GM21367 (cell line): ENCODE results near the gene MIDN.
"Not testable (repeated sequence)": the region's sequence is repeated elsewhere in the genome, so short reads cannot be mapped to it uniquely, and the experiment has no call there.

Experiments
- ATAC-seq: cut with Tn5 transposase; IDR thresholded peaks from one replicate; pipeline ENCODE4 v1.9.1; 2021; ENCODE audit not compliant: unreplicated experiment

MIDN gene

GRCh38 chr19:1248139-1248785, at the start of gene MIDN:
Gene MIDN (plus strand): TSS chr19:1248583. CDS start chr19:1250297, 1,714 bp downstream.
- ATAC-seq: peak; percentile 8

GRCh38 chr19:1199531-1199930, 48.9 kb upstream of the MIDN start:
- no peak for ATAC-seq

DNA sequence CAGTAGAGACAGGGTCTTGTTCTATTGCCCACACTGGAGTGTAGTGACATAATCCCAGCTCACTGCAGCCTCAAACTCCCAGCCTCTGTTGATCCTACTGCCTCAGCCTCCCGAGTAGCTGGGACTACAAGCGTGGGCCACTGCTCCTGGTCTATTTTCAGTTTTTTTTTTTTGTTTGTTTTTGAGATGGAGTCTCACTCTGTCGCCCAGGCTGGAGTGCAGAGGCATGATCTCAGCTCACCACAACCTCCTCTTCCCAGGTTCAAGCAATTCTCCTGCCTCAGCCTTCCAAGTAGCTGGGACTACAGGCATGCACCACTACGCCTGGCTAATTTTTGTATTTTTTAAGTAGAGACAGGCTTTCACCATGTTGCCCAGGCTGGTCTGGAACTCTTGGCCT, 47.8 kb upstream of the MIDN start:
- not testable (repeated sequence) for ATAC-seq

- ATAC-seq: peak; percentile 73
These were observed 43.0 kb upstream of the MIDN start, which contains the start of gene STK11 for GRCh38 chr19:1205114-1206099. Gene STK11 (plus strand): TSS chr19:1205778. CDS start chr19:1206914, 1,136 bp downstream.

GRCh38 chr19:1206150-1206863, 42.1 kb upstream of the MIDN start:
- no peak for ATAC-seq

GRCh38 chr19:1206864-1207450, 41.4 kb upstream of the MIDN start:
- no peak for ATAC-seq

DNA sequence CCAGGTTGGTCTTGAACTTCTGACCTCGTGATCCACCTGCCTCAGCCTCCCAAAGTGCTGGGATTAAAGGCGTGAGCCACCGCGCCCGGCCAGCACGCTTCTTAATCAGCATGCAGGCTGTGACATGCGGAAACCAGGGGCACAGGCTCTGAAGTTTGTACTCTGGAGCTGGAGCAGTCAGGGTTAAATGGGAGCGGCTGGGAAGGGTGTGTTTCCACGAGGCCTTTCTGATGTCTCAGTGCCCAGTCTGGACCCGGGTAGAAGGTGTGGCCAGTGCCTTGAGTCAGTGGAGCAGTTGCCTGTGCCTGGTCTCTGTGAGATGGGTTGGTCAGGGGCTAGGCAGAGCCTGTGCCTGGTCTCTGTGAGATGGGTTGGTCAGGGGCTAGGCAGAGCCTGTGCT, 39.6 kb upstream of the MIDN start:
- not testable (repeated sequence) for ATAC-seq

- ATAC-seq: no peak
These were observed 38.2 kb upstream of the MIDN start for GRCh38 chr19:1210227-1210538.

GRCh38 chr19:1211494-1212234, 36.7 kb upstream of the MIDN start:
- no peak for ATAC-seq

GRCh38 chr19:1213391-1214286, 34.7 kb upstream of the MIDN start:
- ATAC-seq: no peak

DNA sequence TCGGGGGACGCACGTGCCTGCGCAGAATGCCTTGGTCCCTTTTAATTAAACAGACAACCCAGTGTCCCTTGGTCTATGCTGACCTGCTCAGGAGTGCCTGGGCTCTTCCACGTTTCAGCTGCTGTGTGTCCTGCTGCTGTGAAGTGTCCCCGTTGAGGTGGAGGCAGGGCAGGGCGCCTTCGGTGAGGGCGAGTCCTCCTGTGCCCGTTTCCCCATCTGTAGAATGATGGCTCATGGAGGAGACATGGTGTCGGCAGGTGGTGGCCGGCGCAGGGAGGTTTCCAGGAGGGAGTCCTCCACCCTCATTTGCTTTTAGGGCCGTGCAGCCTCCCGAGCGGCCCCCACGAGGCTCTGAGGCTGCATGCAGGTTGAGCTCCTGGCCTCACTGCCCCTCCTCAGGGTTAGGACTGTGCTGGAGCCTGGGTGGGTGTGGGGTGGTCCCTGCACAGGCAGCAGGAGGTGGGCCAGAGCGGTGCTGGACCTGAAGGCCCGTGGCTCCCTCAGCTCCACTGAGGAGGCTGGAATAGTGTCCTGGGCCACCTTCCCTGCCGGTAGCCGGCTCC, 34.0 kb upstream of the MIDN start:
- ATAC-seq: no peak

DNA sequence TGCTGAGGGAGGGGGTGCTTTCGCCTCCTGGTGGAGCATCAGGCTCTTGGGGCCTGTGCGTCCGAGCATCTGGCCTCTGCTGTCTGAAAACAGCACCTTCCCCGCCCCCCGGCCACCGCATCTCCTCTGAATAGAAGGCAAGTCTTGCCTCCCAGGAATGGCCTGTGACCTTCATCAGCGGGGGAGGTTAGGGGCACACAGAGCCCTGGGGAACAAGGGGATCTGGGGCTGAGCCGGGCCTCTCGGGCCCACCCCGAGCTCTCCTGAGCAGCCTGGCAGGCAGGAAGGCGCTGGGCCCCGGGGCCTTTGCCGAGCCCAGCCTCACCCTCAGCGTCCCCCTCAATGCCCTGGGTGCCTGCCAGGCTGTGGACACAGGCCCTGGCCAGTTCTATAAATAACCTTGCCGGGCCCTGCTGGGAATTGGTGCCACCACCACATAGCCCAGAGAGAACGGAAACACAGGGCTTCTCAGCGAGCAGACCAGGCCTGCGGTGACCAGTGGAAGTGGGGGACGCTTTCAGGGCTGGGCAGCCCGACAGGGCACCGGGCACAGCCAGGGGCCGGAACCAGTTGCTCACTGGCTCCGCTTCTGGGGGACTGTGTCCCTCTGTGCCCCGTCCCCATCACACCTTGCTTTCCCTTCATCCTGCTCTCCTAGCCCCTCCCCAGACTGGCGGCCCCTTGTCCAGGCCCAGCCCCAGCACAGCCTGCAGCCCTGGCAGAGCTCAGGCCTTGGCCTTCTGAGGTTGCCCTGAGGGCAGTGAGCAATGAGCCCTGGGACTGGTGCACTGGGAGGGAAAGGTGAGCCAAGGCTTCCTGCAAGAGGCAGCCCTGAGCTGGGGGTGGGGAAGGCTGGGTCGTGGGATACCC, 33.3 kb upstream of the MIDN start:
- no peak for ATAC-seq

DNA sequence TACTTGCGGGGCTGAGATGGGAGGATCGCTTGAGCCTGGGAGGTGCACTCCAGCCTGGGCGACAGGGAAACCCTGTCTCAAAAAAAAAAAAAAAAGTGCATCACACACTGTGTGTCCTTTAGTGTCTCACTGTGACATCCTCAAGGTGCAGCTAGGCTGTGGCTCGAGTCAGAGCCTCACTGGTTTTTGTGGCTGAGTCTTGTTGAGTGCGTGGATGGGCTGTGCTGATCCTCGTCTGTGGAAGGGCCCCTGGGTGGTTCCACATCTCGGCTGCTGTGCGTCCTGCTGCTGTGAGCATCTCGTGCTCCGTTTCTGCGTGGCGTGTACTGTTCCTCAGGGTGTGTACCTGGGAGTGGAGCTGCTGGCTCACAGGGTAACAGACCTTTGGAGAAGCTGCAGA, 31.6 kb upstream of the MIDN start:
- no peak for ATAC-seq

GRCh38 chr19:1217366-1217765, 31.0 kb upstream of the MIDN start:
- ATAC-seq: no peak

GRCh38 chr19:1218751-1219567, 29.4 kb upstream of the MIDN start:
- no peak for ATAC-seq

- no peak for ATAC-seq
These were observed 28.5 kb upstream of the MIDN start for GRCh38 chr19:1219786-1220476.

GRCh38 chr19:1220477-1220930, 27.9 kb upstream of the MIDN start:
- no peak for ATAC-seq
